AG09309 (cell line): ENCODE measurements around the gene GINS1.

Experiments used
- DNase-seq: peaks from one replicate; pipeline ENCODE4 v3.0.0-alpha.2; 2010; ENCODE audit warnings: low read depth
- H3K4me3 ChIP-seq: 2 replicates; pipeline ENCODE4 v1.5.1; 2011; ENCODE audit warnings: mild to moderate bottlenecking, low read depth, low read length, moderate library complexity; ENCODE audit not compliant: control insufficient read depth
- CTCF ChIP-seq: IDR thresholded peaks from 2 replicates; pipeline ENCODE4 v1.5.1; 2011; ENCODE audit warnings: mild to moderate bottlenecking, low read depth, low read length, inconsistent platforms; ENCODE audit not compliant: insufficient read depth, control insufficient read depth; ENCODE audit errors: missing control alignments

The GINS1 gene

DNA sequence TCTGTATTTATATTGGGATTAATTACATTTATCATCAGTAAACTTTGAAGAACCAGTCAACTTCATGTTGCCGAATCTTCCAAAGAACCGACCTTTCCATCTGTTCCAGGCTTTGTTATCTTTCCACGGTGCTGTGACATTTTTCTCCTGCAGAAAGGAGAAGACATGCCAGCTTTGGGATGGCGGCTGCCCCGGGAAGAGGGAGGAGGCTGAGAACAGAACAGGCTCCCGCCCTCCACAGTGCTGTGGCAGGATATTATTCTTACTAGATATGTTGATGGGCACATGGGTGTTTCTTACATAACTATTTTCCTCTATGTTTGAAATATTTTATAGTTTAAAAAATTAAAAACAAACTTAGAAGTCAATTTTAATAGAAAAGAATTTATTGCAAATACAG is 44.9 kb downstream of the GINS1 start:
- TF ChIP-seq CTCF = no peak
- DNase-seq = no peak
- no peak overlapping the region for H3K4me3 ChIP-seq

DNA sequence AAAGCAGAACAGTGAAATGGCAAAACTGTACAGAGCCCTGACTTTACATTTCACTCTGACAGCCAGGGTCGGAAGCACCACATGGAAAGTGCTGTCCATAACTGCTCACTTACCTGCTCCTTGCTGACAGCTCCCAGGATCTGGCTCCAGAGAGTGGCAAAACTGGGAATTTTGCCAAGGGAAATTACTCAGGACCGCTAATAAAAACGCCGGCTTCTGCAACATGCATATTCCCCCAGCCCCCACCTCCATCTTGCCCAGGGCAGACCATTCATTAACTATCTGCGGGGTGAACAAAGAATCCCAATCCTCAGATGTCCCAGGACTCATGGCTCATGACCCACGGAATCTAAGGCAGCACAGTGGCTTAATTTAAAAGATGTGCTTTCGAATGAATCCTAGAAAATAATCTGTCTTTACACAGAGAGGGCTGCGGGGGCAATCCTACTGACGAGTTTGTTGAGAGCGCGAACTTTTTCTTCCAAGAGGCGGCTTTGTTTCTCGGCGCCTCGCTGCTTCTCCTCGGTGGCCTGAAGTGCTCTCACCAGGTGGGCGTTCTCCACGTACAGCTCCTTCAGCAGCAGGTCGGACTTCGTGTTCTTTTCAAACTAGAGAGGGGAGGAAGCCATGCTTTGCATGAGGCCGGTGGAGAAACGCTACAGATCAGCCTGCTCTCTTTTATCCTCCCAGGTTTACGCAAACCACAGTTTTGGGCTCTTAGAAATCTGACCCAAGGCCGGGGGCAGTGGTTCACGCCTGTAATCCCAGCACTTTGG is 45.8 kb downstream of the GINS1 start:
- no peak overlapping the region for H3K4me3 ChIP-seq
- DNase-seq = no peak
- no peak for TF ChIP-seq CTCF

DNA sequence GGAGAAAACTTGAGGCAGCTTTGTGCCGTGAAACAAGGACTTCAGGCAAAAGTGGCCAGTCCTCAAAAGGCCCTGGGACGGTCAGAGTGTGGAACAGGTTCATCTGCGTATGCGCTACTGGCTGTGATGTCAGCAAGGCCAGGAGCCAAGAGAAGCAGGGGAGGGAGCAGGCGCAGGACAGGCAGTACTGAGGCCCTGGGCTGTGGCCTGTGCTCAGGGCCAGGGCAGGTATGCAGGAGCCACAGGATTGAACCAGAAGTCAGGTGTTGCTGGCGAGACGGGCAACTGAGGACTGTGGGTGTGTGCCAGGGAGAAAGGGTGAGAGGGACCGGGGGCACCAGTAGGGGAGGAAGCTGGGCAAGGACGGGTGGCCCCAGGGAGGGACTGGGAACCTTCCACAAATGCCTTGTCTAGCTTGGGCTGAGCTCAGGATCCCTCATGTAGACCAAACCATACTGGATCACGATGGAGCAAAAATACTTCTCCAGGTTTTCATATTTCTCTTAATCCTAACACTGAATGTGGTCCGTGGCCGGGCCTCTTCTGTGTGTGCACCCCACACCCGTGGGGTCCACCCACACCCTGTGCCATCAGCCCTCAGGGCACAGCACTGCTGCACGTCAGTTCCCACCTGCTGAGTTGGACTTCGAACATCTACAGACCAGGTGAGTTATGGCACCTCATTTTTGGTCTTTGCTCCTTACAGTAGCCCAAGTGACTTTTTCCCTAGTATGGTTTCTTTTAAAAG is 46.9 kb downstream of the GINS1 start:
- no peak overlapping the region for H3K4me3 ChIP-seq
- TF ChIP-seq CTCF = no peak
- DNase-seq = no peak

DNA sequence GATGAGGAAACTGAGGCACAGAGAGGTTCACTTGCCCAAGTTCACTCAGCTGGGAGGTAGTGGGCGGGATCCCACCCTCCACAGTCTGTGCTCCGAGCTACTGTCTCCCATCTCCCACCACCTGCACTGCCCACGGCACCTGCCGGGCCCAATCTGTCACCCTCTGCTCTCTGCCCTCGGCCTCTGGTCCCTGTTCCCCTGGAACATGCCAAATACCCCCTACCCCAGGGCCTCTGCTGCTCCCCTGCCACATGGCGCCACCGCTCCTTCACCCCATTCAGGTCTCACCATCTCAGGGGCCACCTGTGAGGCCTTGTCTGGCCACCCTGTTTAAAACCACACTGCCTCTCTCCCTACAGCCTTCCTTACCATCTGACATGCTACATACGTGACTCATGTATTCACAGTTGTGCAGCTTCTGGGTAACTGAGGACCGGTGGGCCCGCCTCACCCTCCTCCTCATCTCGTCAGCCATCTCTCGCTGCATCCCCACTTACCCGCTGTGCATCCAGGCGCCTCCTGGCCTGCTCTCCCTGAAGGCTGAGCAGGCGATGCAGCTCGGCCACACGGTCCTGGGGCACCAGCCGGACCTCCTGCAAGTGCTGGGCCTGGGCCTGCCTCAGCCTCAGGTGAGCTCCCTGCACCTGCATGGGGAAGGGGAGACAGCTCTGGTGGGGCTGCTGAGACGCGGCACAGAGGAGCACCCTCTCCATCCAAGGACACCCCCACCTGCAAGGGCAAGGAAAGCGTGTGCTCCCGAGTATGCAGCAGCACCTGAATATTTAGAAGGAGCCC is 50.6 kb downstream of the GINS1 start:
- H3K4me3 ChIP-seq = no peak overlapping the region
- no peak for TF ChIP-seq CTCF
- no peak for DNase-seq

- no peak overlapping the region for H3K4me3 ChIP-seq
- no peak for TF ChIP-seq CTCF
- no peak for DNase-seq
Measured at GRCh38 chr20:25459111-25459830, 51.8 kb downstream of the GINS1 start.
